ENCODE data around the gene MARCHF10. TPM values are rescaled to one million over a fixed set of nuclear protein-coding genes. Genes with fewer than 3 reads are reported as not detected.
A peak's percentile ranks its signal among the peaks of the same experiment; 100 is the strongest.

MARCHF10 gene
- total and polyA plus RNA-seq, 8 donors = 0.20 to 0.77 (median 0.41) TPM; not detected in 3

DNA sequence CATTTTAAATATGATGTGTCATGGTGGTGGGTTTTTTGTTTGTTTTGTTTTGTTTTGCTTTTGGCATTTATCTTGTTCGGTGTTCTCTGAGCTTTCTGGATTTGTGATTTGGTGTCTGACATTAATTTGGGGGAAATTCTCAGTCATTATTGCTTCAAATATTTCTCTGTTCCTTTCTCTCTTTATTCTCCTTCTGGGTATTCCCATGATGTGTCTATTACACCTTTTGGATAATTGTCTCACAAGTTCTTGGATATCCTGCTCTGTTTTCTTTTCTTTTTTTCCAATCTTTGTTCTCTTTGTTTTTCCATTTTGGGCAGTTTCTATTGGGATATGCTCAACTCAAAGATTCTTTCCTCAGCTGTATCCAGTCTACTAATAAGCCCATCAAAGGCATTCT lies 88.5 kb downstream of the MARCHF10 start:
- FAIRE-seq (no peak), ATAC-seq (no peak), DNase-seq (no peak)
- whole genome bisulfite sequencing, 2 donors = 84% methylated on average over 1 of the region's 1 CpG
- no peak for TF ChIP-seq CTCF (IDR thresholded peaks at IDR 0.05)
- no peaks in the 10 kb centered on the region for H3K4me1 ChIP-seq
- H3K36me3 ChIP-seq = no peaks in the 10 kb centered on the region
- no peak overlapping the region for H3K4me3 ChIP-seq
- no peaks in the 10 kb centered on the region for H3K27me3 ChIP-seq
- H3K27ac ChIP-seq = no peak overlapping the region
- no peaks in the 10 kb centered on the region for H3K9me3 ChIP-seq
- intact Hi-C loops (cut with DNase I) = no loop called here

- intact Hi-C loops (cut with DNase I) = no loop called here
- Histone ChIP-seq H3K27me3 (no peaks in the 10 kb centered on the region), H3K9me3 (no peaks in the 10 kb centered on the region), H3K27ac (no peak overlapping the region), H3K4me1 (no peaks in the 10 kb centered on the region), H3K4me3 (no peak overlapping the region), H3K36me3 (no peaks in the 10 kb centered on the region)
- WGBS, 2 donors = 77 to 80% methylated on average over 11 of the region's 11 CpGs
- ATAC-seq (no peak), FAIRE-seq (no peak), DNase-seq (no peak)
- TF ChIP-seq CTCF (IDR thresholded peaks at IDR 0.05) = no peak
Observed at GRCh38 chr17:62718429-62718828, 89.7 kb downstream of the MARCHF10 start.

GRCh38 chr17:62717889-62718288 lies 90.2 kb downstream of the MARCHF10 start:
- H3K4me1 ChIP-seq = no peaks in the 10 kb centered on the region
- no peak for TF ChIP-seq CTCF (IDR thresholded peaks at IDR 0.05)
- H3K36me3 ChIP-seq = no peaks in the 10 kb centered on the region
- DNase-seq (peak in 1 of 6 donors; percentile 11), ATAC-seq (no peak), FAIRE-seq (no peak)
- no peak overlapping the region for H3K27ac ChIP-seq
- no peaks in the 10 kb centered on the region for H3K9me3 ChIP-seq
- no peak overlapping the region for H3K4me3 ChIP-seq
- intact Hi-C loops (cut with DNase I) = no loop called here
- no peaks in the 10 kb centered on the region for H3K27me3 ChIP-seq
- WGBS, 2 donors = 81 to 87% methylated on average over 8 of the region's 8 CpGs

DNA sequence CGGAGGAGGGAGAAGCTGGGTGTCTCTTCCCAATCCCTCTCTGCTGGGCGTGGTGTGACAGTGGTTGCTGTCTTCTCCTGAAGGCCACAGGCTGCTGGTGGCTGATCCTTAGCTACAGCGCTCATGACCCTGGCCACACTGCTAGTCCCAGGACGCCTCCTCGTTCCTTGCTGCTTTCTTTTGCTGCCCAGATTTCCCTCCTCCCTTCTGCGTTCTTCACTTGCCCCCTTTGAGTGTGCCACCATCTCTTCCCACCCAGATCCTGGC lies 90.6 kb downstream of the MARCHF10 start:
- Histone ChIP-seq H3K9me3 (no peaks in the 10 kb centered on the region), H3K36me3 (no peaks in the 10 kb centered on the region), H3K27me3 (no peaks in the 10 kb centered on the region), H3K4me1 (no peaks in the 10 kb centered on the region), H3K27ac (no peak overlapping the region), H3K4me3 (no peak overlapping the region)
- ATAC-seq (no peak), DNase-seq (no peak), FAIRE-seq (no peak)
- intact Hi-C loops (cut with DNase I) = no loop called here
- WGBS, 2 donors = 85 to 90% methylated on average over 6 of the region's 6 CpGs
- TF ChIP-seq CTCF (IDR thresholded peaks at IDR 0.05) = no peak

DNA sequence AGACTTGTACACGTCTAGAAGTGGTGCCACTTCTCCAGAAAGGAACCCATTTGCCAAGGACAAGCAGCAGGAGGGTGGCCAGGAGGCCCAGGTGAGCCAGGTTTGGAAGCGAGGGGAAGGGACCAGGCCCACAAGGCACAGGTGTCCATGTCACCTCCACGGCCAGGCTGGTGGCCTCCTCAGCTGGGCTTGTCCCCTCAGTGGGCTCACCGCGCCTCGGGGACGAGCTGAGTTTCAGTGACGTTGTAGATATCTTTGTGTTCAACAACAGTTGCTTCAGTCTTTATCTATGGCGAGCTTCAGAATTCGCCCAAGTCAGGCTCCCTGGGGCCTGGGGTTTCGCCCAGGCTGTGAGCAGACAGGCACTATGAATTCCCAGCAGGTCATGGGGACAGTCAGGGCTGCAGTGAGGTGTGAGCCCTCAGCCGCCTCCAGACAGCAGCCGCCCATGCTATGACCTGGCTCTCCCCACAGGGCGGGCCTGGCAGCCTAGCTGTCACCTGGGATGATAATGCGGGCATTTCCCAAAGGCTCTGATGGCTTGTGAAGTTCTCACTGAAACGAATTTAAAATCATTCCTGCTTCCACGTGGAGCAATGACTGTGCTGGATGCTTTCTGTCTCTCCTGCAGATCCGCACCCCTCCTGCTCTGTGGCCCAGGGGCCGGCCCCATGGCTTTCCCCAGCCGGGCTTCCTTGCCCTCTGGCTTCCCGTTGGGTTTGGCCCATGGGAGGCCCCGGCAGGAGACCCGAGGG lies 91.1 kb downstream of the MARCHF10 start:
- WGBS, 2 donors = 86% methylated on average over 21 to 23 of the region's 23 CpGs
- H3K9me3 ChIP-seq = no peaks in the 10 kb centered on the region
- no peak for TF ChIP-seq CTCF (IDR thresholded peaks at IDR 0.05)
- no peaks in the 10 kb centered on the region for H3K27me3 ChIP-seq
- peak in 1 of 6 donors; percentile 38 for DNase-seq
- no peak overlapping the region for H3K27ac ChIP-seq
- H3K36me3 ChIP-seq = no peaks in the 10 kb centered on the region
- FAIRE-seq = no peak
- no peak for ATAC-seq
- no peak overlapping the region for H3K4me3 ChIP-seq
- intact Hi-C loops (cut with DNase I) = no loop called here
- H3K4me1 ChIP-seq = no peaks in the 10 kb centered on the region

Measured in pancreas (tissue), 10 donors.